ENCODE measurements around the gene CXorf38. TPM values are rescaled to one million over a fixed set of nuclear protein-coding genes. Genes with fewer than 3 reads are reported as not detected.

Gene CXorf38
- total RNA-seq, 1 donor, result 10.1 TPM

GRCh38 chrX:40685362-40685918, 38.1 kb upstream of the CXorf38 start:
- Histone ChIP-seq H3K27me3 (ENCODE audit: insufficient read depth, low read length) (peaks cover 3% of the 10 kb centered on the region), H4K20me1 (ENCODE audit: insufficient read depth, low read length) (no peaks in the 10 kb centered on the region), H3K4me3 (ENCODE audit: insufficient read depth, low read length) (no peak overlapping the region), H3K27ac (ENCODE audit: low read depth, low read length) (no peak overlapping the region), H3K4me1 (ENCODE audit: insufficient read depth, low read length) (no peaks in the 10 kb centered on the region), H3K79me2 (ENCODE audit: insufficient read depth, low read length) (no peaks in the 10 kb centered on the region), H3K9me3 (ENCODE audit: low read depth, low read length) (no peaks in the 10 kb centered on the region), H2AFZ (ENCODE audit: low read length) (no peak overlapping the region), H3K4me2 (ENCODE audit: insufficient read depth, low read length) (no peak overlapping the region), H3K36me3 (ENCODE audit: insufficient read depth, low read length) (peaks cover 5% of the 10 kb centered on the region)
- no peak for DNase-seq (ENCODE audit: insufficient read length, low spot score, missing footprints)
- no peak for TF ChIP-seq CTCF (IDR thresholded peaks at IDR 0.05; ENCODE audit: extremely low read depth, low read depth, low read length)

- H4K20me1 ChIP-seq (ENCODE audit: insufficient read depth, low read length), result no peaks in the 10 kb centered on the region
- no peaks in the 10 kb centered on the region for H3K9me3 ChIP-seq (ENCODE audit: low read depth, low read length)
- TF ChIP-seq CTCF (IDR thresholded peaks at IDR 0.05; ENCODE audit: extremely low read depth, low read depth, low read length), result no peak
- H3K79me2 ChIP-seq (ENCODE audit: insufficient read depth, low read length), result no peaks in the 10 kb centered on the region
- no peaks in the 10 kb centered on the region for H3K4me1 ChIP-seq (ENCODE audit: insufficient read depth, low read length)
- H3K4me2 ChIP-seq (ENCODE audit: insufficient read depth, low read length), result no peak overlapping the region
- no peak overlapping the region for H3K27ac ChIP-seq (ENCODE audit: low read depth, low read length)
- no peak for DNase-seq (ENCODE audit: insufficient read length, low spot score, missing footprints)
- peaks cover 3% of the 10 kb centered on the region for H3K27me3 ChIP-seq (ENCODE audit: insufficient read depth, low read length)
- H3K36me3 ChIP-seq (ENCODE audit: insufficient read depth, low read length), result peaks cover 5% of the 10 kb centered on the region
- no peak overlapping the region for H3K4me3 ChIP-seq (ENCODE audit: insufficient read depth, low read length)
- no peak overlapping the region for H2AFZ ChIP-seq (ENCODE audit: low read length)
These were observed 36.7 kb upstream of the CXorf38 start for GRCh38 chrX:40684092-40684491.

GRCh38 chrX:40683245-40683644, 35.9 kb upstream of the CXorf38 start:
- no peak for DNase-seq (ENCODE audit: insufficient read length, low spot score, missing footprints)
- Histone ChIP-seq H2AFZ (ENCODE audit: low read length) (no peak overlapping the region), H3K4me2 (ENCODE audit: insufficient read depth, low read length) (no peak overlapping the region), H3K4me3 (ENCODE audit: insufficient read depth, low read length) (no peak overlapping the region), H4K20me1 (ENCODE audit: insufficient read depth, low read length) (no peaks in the 10 kb centered on the region), H3K9me3 (ENCODE audit: low read depth, low read length) (no peaks in the 10 kb centered on the region), H3K27me3 (ENCODE audit: insufficient read depth, low read length) (peaks cover 3% of the 10 kb centered on the region), H3K36me3 (ENCODE audit: insufficient read depth, low read length) (peaks cover 5% of the 10 kb centered on the region), H3K79me2 (ENCODE audit: insufficient read depth, low read length) (no peaks in the 10 kb centered on the region), H3K27ac (ENCODE audit: low read depth, low read length) (no peak overlapping the region), H3K4me1 (ENCODE audit: insufficient read depth, low read length) (no peaks in the 10 kb centered on the region)
- TF ChIP-seq CTCF (IDR thresholded peaks at IDR 0.05; ENCODE audit: extremely low read depth, low read depth, low read length), result no peak

GRCh38 chrX:40671126-40671525, 23.8 kb upstream of the CXorf38 start:
- Histone ChIP-seq H3K4me3 (ENCODE audit: insufficient read depth, low read length) (no peak overlapping the region), H3K4me2 (ENCODE audit: insufficient read depth, low read length) (no peak overlapping the region), H2AFZ (ENCODE audit: low read length) (no peak overlapping the region), H3K36me3 (ENCODE audit: insufficient read depth, low read length) (peaks cover 39% of the 10 kb centered on the region), H3K27me3 (ENCODE audit: insufficient read depth, low read length) (no peaks in the 10 kb centered on the region), H4K20me1 (ENCODE audit: insufficient read depth, low read length) (no peaks in the 10 kb centered on the region), H3K4me1 (ENCODE audit: insufficient read depth, low read length) (no peaks in the 10 kb centered on the region), H3K9me3 (ENCODE audit: low read depth, low read length) (no peaks in the 10 kb centered on the region), H3K27ac (ENCODE audit: low read depth, low read length) (no peak overlapping the region), H3K79me2 (ENCODE audit: insufficient read depth, low read length) (no peaks in the 10 kb centered on the region)
- DNase-seq (ENCODE audit: insufficient read length, low spot score, missing footprints), result no peak
- no peak for TF ChIP-seq CTCF (IDR thresholded peaks at IDR 0.05; ENCODE audit: extremely low read depth, low read depth, low read length)
